Measurements from ENCODE around the gene NELL2. TPM values are rescaled to one million over a fixed set of nuclear protein-coding genes. Genes with fewer than 3 reads are reported as not detected.

Gene NELL2
- total RNA-seq, 1 experiment from 2014 or later = 32.7 TPM

GRCh38 chr12:44852483-44852882 is 23.6 kb downstream of the NELL2 start:
- no peak overlapping the region for H2BK20ac ChIP-seq (ENCODE audit: low read depth, low read length, poor library complexity, severe bottlenecking)
- no peak overlapping the region for H4K91ac ChIP-seq (ENCODE audit: insufficient read length, low read depth, low read length)
- no peak overlapping the region for H3K4ac ChIP-seq (ENCODE audit: low read depth, low read length)
- no peaks in the 10 kb centered on the region for H3K23me2 ChIP-seq (ENCODE audit: insufficient read length, low read depth, low read length, poor library complexity, severe bottlenecking)
- no peak overlapping the region for H2BK15ac ChIP-seq (ENCODE audit: low read depth, low read length)
- no peak for DNase-seq
- H2BK5ac ChIP-seq (ENCODE audit: insufficient read length, low read length) = no peak overlapping the region
- no peak overlapping the region for H3K23ac ChIP-seq (ENCODE audit: insufficient read length, low read depth, low read length)
- Mint-ChIP-seq H3K4me1 (peaks cover 11 to 14% of the 10 kb centered on the region in 2 experiments; a peak in 3 of 4 replicates), H3K27me3 (ENCODE audit: low read depth) (no peaks in the 10 kb centered on the region), H3K36me3 (ENCODE audit: insufficient read depth in 1 of 3, low read depth in 3 of 3) (no peaks in the 10 kb centered on the region), H3K27ac (no peak overlapping the region), H3K9me3 (no peaks in the 10 kb centered on the region), H3K4me3 (no peak overlapping the region)
- no peak overlapping the region for H2AFZ ChIP-seq (ENCODE audit: low read length)
- H3K9me3 ChIP-seq (ENCODE audit: control insufficient read depth, low read depth, low read length) = no peaks in the 10 kb centered on the region
- no peak overlapping the region for H3K18ac ChIP-seq (ENCODE audit: insufficient read length, low read depth, low read length)
- H4K8ac ChIP-seq (replicated peaks; ENCODE audit: insufficient read length, low read depth, low read length) = no peak overlapping the region
- no peaks in the 10 kb centered on the region for H3K79me2 ChIP-seq (ENCODE audit: insufficient read depth, low read length)
- H2BK12ac ChIP-seq (ENCODE audit: insufficient read length, low read depth, low read length) = no peak overlapping the region
- H3K9ac ChIP-seq (ENCODE audit: extremely low read depth, insufficient read length, low read length) = no peak overlapping the region
- H2BK120ac ChIP-seq (ENCODE audit: low read depth, low read length, poor library complexity, severe bottlenecking) = no peak overlapping the region
- no peak overlapping the region for H3K4me2 ChIP-seq (ENCODE audit: insufficient read depth, insufficient read length, low read length)
- no peak for TF ChIP-seq CTCF (conservative IDR thresholded peaks at IDR 0.05)
- H3K27ac ChIP-seq (ENCODE audit: insufficient read length, low read depth, low read length) = no peak overlapping the region
- no peak overlapping the region for H2AK5ac ChIP-seq (ENCODE audit: insufficient read length, low read length)
- no peak overlapping the region for H4K5ac ChIP-seq (ENCODE audit: insufficient read length, low read depth, low read length)
- no peaks in the 10 kb centered on the region for H4K20me1 ChIP-seq (ENCODE audit: control insufficient read depth, insufficient read depth, insufficient read length)
- no peaks in the 10 kb centered on the region for H3K4me1 ChIP-seq (ENCODE audit: insufficient read depth, low read length)
- H3T11ph ChIP-seq (ENCODE audit: low read length) = no peak overlapping the region
- no peak overlapping the region for H3K56ac ChIP-seq (ENCODE audit: insufficient read length, low read depth, low read length)
- no CpG with 5 or more reads among the region's 2 CpGs for WGBS (ENCODE audit: extremely low coverage, insufficient read length, low lambda C conversion rate)
- no peak overlapping the region for H3K14ac ChIP-seq (ENCODE audit: insufficient read depth, low read length)
- no peaks in the 10 kb centered on the region for H3K79me1 ChIP-seq (ENCODE audit: insufficient read depth, low read depth, low read length, poor library complexity, severe bottlenecking)
- no peaks in the 10 kb centered on the region for H3K27me3 ChIP-seq (ENCODE audit: insufficient read depth, low read length)

Measured in H9 (cell line).